Measurements from ENCODE around the gene RAD9A.
"Not testable (repeated sequence)": the region's sequence is repeated elsewhere in the genome, so short reads cannot be mapped to it uniquely, and the experiment has no call there.

The RAD9A gene

DNA sequence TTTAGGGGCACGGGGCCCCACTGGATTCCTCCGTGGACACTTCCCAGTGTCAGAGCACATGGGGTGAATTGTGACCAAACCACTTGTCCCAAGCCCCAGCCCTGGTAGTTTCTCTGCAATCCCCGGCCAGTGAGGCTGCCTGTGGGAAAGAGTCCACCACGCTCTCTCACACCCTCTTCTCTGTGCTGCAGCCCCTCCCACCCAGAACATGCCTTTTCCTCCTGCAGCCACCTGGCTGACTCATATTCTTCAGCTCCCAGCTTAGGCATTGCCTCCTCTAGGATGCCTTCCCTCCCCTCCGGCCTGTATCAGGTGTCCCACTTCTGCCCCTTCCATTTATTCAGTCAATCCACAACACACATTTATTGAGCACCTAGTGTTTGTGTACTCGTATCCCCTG, 31.1 kb downstream of the RAD9A start:
- no peak for DNase-seq (ENCODE audit: low read depth in 1 of 2, low spot score in 1 of 2)

GRCh38 chr11:67423466-67423865, 31.7 kb downstream of the RAD9A start:
- no peak for DNase-seq (ENCODE audit: low read depth in 1 of 2, low spot score in 1 of 2)

DNA sequence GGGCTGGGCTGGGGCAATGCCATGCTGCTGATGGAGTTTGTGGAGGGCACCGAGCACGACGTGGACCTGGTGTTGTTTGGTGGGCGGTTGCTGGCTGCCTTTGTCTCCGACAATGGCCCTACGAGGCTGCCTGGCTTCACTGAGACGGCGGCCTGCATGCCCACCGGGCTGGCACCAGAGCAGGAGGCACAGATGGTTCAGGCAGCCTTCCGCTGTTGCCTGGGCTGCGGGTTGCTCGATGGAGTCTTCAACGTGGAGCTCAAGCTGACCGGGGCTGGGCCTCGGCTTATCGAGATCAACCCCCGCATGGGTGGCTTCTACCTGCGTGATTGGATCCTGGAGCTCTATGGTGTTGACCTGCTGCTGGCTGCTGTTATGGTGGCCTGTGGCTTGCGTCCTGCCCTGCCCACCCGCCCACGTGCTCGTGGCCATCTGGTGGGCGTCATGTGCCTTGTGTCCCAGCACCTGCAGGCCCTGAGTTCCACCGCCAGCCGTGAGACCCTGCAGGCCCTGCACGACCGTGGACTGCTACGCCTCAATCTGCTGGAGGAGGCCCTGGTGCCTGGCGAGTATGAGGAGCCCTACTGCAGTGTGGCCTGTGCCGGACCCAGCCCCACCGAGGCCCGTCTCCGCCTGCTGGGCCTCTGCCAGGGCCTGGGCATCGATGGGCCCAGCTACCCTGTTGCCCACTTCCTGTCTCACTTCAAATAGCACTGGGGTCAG, 32.3 kb downstream of the RAD9A start:
- no peak for DNase-seq (ENCODE audit: low read depth in 1 of 2, low spot score in 1 of 2)

- not testable (repeated sequence) for DNase-seq (ENCODE audit: low read depth in 1 of 2, low spot score in 1 of 2)
These were observed 35.6 kb downstream of the RAD9A start for GRCh38 chr11:67427364-67427859.

DNA sequence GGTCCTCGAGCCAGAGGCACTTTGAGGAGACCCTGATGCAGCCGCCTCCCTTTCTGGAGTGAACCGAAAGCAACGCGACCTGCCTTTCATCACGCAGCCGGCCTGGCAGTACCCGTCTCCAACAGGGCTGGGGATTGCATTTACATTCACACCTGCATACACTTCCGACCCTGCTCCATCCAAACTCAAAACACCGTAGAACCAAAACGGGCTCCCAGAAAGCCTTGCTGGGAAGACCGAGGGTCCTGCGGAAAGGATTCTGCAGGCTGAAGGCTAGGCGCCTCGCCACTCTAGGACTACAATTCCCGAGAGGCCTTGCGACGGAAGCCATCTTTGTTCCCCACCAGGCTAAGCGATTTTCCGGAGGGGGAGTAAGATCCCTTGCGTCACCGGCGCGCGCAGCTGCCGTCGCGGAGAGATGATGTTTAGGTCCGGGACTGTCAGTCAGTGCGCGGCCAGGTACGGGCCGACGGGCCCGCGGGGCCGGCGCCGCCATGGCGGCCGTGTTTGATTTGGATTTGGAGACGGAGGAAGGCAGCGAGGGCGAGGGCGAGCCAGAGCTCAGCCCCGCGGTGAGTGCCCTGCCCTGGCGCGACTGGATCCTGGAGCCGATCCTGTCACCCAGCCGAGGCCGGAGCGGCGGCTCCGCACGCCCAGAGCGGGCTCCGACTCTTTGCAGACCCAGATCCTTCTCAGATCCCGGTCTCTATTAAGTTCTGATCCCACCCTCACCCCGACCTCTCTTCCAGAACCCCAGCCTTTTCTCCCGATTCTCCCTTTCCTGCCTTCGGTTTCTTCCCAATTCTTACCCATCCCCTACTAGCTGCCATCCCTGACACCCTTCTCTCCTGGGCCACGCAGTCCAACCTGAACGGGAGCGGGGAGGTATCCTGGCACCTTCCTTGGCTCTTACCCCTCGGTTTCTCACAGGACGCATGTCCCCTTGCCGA, 36.5 kb downstream of the RAD9A start, which contains the start of gene RPS6KB2:
TSS of gene RPS6KB2 (plus strand) at position 443 of the 950 bp plus-strand sequence. CDS start at position 495, 52 bp downstream.
- peak; percentile 98 to 99 for DNase-seq (ENCODE audit: low read depth in 1 of 2, low spot score in 1 of 2)

DNA sequence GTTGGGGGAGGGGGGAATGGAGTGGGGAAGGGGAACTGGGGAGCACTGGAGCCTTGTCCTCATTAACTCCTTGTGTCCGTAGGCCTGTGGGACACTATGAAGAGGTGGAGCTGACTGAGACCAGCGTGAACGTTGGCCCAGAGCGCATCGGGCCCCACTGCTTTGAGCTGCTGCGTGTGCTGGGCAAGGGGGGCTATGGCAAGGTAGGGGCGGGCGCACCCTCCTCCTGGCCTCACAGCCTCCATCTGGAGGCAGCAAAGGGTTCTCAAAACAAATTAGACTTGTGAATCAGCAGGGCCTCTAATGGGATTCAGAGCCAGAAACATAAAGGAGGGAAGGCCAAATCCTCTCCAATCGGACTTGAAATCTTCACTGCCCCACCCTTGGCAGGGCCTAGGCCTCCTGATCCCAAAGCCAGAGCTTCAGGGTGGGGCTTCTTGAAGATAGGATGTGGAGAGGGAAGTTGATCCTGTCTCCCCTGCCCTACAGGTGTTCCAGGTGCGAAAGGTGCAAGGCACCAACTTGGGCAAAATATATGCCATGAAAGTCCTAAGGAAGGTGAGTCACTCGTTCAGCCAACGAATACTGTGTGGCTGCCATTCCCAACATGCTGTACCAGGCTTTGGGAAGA, 37.4 kb downstream of the RAD9A start:
- DNase-seq (ENCODE audit: low read depth in 1 of 2, low spot score in 1 of 2) = no peak

DNA sequence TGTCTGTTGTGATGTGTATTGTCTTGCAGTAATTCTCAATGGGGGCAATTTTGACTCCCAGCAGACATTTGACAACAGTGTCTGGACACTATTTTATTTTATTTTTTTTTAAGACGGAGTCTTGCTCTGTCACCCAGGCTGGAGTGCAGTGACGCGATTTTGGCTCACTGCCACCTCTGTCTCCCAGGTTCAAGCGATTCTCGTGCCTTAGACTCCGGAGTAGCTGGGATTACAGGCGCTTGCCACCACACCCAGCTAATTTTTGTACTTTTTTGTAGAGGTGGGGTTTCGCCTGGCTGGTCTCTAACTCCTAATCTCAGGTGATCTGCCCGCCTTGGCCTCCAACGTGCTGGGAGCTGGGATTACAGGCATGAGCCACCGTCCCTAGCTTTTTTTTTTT, 37.9 kb downstream of the RAD9A start:
- DNase-seq (ENCODE audit: low read depth in 1 of 2, low spot score in 1 of 2) = no peak

GRCh38 chr11:67431346-67432249, 39.8 kb downstream of the RAD9A start:
- DNase-seq (ENCODE audit: low read depth in 1 of 2, low spot score in 1 of 2) = no peak

GRCh38 chr11:67432655-67433349, 41.0 kb downstream of the RAD9A start:
- no peak for DNase-seq (ENCODE audit: low read depth in 1 of 2, low spot score in 1 of 2)

- no peak for DNase-seq (ENCODE audit: low read depth in 1 of 2, low spot score in 1 of 2)
These were observed 42.0 kb downstream of the RAD9A start for GRCh38 chr11:67433536-67434394.

DNA sequence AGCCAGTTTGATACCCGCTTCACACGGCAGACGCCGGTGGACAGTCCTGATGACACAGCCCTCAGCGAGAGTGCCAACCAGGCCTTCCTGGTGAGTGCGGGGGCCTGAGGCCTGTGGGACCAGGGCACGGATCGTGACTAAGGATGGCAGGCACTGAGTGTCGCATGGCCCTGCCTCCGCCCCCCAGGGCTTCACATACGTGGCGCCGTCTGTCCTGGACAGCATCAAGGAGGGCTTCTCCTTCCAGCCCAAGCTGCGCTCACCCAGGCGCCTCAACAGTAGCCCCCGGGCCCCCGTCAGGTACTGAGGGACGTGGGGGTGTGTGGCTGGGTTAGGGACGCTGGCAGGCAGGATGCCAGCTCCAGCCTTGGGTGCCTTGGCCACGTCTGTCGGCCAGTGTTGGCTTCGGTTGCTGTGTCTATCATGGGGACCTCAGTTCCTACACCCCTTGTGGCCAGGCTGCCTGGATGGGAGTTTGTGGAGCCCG, 42.7 kb downstream of the RAD9A start:
- DNase-seq (ENCODE audit: low read depth in 1 of 2, low spot score in 1 of 2) = no peak

GRCh38 chr11:67435031-67435726, 43.4 kb downstream of the RAD9A start:
- no peak for DNase-seq (ENCODE audit: low read depth in 1 of 2, low spot score in 1 of 2)

DNA sequence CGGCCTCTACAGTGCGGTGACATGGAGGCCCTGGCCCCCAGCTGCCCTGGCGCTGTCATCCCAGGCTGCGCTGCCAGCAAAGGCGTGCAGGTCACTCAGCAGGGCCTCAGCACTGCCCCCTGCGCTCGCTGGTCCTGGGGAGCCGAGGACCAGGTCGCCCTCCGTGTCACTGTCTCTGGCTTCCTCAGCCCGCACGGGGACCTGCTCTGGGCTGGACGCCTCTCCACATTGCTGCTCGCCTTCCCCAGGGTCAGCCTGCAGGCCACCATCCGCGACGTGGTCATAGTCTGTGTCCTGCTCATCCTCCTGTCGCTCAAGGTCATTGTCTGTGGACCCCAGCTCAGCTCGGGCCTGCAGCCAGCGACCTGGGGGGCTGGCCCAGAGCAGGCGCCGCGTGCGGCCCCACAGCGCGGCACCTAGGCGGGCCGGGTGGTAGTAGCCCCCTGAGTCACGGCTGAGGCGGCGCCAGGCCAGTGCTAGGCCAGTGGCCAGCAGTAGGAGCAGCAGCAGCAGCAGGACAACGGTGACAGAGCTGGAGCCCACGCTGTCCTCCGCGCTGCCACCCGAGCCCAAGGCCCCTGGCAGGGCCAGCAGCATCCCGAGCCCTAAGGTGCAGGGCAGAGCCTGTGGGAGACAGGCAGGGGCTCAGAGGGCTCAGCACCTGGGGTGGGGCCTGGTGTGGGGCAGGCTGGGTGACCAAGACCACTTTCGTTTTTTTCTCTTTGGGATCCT, 44.1 kb downstream of the RAD9A start:
- no peak for DNase-seq (ENCODE audit: low read depth in 1 of 2, low spot score in 1 of 2)

GRCh38 chr11:67436459-67437081, 44.8 kb downstream of the RAD9A start:
- peak in 1 of 2 donors; percentile 49 for DNase-seq (ENCODE audit: low read depth in 1 of 2, low spot score in 1 of 2)

DNA sequence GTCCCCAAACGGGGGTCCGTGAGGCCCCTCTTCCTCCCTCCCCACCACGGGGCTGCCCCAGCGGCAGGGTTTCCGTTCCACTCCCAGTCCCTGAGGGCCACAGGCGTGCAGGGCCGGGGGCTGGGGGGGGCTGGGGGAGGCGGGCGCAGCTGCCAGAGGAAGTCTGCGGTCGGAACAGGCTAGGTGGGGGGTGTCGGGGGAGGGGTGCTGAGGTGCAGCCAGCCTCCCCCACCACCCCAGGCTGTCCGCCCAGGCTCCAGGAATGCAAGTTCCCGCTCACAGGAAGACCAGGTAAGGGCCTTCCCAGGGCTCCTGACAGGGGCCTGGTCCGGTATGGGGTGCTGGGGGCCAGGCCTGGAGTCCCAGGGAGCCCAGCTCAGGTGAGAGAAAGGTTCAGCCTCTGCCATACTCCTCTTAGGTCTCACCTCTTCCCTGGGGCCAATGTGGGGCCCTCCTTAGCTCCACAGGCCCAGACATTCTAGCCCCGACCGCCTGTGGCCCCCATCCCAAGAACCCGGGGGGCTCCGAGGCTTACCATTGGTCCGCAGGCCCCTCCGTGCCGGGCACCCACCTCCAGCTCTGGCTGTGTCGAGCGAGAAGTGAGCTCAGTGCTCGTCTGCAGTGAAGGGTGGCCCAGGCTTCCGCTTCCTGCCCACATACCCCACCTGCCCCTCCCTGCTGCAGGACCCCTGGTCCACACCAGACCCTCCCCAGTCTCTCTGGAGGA, 45.5 kb downstream of the RAD9A start, which contains the start of gene PTPRCAP:
TSS of gene PTPRCAP (minus strand) at position 601 of the 727 bp plus-strand sequence. CDS start at position 538, 63 bp downstream.
- DNase-seq (ENCODE audit: low read depth in 1 of 2, low spot score in 1 of 2) = peak; percentile 68 to 72

GRCh38 chr11:67437809-67438157, 46.0 kb downstream of the RAD9A start:
- DNase-seq (ENCODE audit: low read depth in 1 of 2, low spot score in 1 of 2) = no peak
